Stimulated activated CD4-positive, alpha-beta T cell treated with anti-CD3 and anti-CD28 coated beads, TNF-alpha, amount 100 ng/mL, for 4 hours (primary cell): Measurements from ENCODE around the gene JARID2.

ENCODE experiments used
- DNase-seq, 3 experiments: peaks; one replicate each; pipeline ENCODE4 v3.0.0-alpha.2; 2020; ENCODE audit warnings: low read depth in 3 of 3

The JARID2 gene

GRCh38 chr6:15504581-15505350 lies 258.9 kb downstream of the JARID2 start:
- no peak for DNase-seq

DNA sequence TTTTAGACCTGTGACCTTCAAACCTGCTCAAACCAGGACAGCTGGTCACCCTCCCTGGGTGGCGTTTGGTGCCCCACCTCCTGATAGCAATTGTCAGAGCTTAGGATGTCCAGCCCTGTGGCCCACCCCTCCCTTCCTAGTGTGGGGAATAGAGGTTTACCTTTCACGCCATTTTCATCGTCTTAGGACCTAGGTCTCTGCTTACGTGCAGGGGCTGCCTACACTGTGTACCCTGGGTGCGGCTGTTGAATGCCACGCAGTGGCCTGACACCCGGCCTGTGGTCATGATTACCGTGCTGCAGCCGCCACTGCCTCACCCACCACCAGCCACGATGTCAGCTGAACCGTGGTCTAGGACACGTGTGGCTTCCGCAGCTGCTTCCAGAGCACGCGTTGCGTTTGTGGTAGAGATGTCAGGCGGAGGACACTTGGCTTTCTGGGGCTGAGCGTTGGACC lies 259.6 kb downstream of the JARID2 start:
- DNase-seq: no peak

GRCh38 chr6:15506066-15506465 lies 260.2 kb downstream of the JARID2 start:
- DNase-seq: no peak

DNA sequence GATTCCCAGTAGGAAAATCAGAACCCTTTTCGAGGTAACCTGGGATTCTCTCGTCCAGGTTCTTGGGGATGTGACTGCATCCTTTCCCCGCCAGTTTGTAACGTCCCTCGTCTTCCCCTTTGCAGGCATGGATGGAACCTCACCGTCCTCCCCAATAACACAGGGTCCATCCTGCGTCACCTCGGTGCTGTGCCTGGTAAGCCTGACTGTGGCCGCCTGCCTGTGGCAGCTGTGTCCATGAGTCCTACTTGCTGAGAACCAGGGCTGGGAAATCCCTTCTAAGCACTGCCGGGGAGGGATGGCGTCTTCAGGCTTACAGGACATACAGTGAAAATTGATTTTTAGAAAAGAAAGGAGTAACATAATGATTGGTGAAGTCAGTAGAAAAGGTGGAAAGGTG lies 261.4 kb downstream of the JARID2 start:
- no peak for DNase-seq

GRCh38 chr6:15507746-15508145 lies 261.9 kb downstream of the JARID2 start:
- DNase-seq: no peak

DNA sequence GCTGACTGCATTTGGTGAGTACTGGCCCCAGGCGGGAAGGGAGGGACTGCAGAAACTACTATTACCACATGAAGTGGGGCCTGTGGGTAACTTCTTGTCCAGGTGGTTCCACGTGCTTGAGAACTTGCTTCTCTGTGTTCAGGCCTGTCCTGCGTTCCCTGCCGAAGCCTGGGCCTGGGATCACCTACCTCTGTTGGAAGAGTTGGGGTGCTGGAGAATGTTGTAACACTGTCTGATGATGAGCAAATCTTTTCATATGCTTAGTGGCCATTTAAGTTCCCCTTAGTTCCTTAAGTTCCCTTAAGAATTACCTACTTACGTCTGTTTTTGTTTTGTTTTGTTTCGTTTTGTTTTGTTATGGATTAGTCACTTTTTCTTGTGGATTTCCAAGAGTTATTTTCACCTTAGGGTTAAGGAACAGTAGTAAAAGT lies 262.6 kb downstream of the JARID2 start:
- no peak for DNase-seq

GRCh38 chr6:15508931-15509330 lies 263.1 kb downstream of the JARID2 start:
- no peak for DNase-seq

DNA sequence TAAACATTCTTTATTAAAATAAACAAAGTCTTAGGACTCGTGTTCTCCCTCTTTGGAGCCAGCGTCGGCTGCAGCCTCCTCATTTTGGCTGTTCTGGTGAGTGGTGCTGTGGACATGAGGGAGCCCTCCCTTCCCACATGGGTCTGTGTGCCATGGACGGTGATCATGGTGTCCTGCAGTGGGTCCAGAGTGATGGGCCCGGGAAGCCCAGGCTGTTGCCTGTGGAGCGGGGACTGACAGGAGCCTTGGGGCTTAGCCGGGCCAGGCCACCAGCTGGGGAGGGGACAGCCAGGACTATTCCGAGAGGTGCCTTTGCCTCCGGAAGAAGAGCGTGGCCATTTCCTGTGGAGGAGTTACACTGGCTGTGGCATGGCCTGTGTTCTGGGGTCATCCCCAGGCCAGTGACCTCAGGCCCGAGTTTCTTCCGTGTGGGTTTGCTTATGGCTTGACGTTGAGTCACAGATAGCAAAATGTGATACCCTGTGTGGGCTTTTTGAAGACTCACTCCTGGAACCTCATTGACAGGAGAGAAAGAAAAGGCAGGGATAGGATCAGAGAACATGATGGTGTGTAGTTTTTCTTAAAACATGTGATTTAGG lies 263.6 kb downstream of the JARID2 start:
- DNase-seq: no peak

- DNase-seq: no peak
Observed at GRCh38 chr6:15510121-15510520, 264.3 kb downstream of the JARID2 start.

- DNase-seq: no peak
Observed at GRCh38 chr6:15510536-15511247, 264.8 kb downstream of the JARID2 start.

GRCh38 chr6:15511248-15512125 lies 265.6 kb downstream of the JARID2 start:
- no peak for DNase-seq

DNA sequence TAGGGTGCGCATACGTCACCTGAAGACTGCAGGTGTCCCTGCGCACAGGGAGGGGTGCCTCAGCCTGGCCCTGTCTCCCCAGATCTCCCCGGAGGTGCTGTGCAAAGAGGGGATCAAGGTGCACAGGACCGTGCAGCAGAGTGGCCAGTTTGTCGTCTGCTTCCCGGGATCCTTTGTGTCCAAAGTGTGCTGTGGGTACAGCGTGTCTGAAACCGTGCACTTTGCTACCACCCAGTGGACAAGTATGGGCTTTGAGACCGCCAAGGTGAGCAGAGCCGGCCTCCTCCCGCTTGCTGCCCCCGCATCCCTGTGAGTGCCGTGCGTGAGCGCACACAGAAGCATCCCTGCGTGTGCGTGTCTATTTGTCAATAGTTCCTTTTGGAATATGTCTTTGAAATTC lies 266.3 kb downstream of the JARID2 start:
- DNase-seq: no peak

- no peak for DNase-seq
Observed at GRCh38 chr6:15512721-15513120, 266.9 kb downstream of the JARID2 start.

DNA sequence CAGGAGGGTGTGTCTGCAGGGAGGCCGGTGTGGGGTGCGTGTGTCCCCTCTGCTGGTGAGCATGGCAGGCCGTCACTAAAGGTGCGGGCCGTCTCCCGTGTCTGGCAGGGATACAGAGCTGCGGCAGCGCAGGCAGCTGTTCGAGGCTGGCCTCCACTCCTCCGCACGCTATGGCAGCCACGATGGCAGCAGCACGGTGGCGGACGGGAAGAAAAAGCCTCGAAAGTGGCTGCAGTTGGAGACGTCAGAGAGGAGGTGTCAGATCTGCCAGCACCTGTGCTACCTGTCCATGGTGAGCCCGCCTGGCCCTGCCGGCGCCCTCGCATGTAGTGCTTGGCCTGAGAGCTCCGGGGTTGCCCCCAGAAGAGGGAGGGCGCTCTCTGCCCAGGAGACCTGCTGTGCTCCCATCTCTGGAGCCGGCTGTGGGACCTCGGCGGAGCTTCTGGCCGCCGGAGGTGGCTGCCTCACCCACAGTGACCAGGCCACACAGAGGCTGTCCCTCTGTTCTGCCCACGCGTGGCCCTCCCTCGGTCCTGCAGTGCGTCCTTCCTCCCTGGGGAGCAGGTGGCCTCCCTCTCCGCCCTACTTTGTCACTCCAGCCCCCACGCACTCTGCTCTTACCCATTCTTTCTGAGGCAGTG lies 267.4 kb downstream of the JARID2 start:
- DNase-seq: no peak

DNA sequence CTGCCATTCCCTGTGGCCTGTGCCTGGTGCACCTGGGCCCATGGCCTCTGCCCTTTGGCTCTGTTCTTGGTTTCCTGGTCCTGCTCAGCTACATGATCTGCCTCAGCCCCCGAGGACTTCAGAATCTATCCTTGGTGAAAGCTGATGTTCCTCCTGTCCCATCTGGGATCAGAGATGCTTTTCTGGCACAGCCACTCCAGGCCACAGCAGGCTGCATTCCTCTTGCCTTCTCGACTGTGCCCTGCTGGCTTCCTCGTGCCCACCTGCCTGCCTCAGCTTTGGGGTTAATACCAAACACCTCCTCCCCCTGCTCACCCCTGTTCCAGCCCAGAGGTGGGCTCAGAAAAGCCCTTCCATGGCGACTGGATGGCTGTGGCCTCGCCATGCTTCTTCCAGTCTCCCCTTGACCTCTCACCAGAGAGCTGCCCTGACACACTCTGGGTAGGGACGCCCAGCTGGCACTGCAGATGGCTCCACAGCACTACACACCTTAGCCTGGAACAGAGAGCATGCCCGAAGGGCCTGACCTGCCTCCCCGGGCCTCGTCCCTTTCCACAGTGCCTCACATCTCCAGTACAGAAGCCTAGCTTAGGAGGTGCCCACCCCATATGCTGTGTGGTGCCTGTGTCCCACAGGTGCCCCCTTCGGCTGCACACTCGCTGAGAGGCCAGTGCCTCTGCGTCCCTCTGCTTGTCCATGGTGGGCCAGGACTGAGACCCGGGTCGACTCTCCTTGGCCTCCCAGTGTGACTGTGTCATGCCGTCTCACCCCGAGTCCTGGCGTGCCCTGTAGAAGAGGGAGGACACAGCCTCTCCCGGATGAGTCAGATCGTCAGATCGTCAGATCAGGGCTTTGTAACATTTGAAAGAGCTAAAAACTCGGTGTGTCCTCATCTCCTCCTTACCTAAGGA lies 268.2 kb downstream of the JARID2 start:
- DNase-seq: no peak

- DNase-seq: no peak
Observed at GRCh38 chr6:15515226-15515625, 269.4 kb downstream of the JARID2 start.

GRCh38 chr6:15515660-15516375 lies 269.9 kb downstream of the JARID2 start:
- no peak for DNase-seq

- DNase-seq: no peak
Observed at GRCh38 chr6:15516378-15516777, 270.5 kb downstream of the JARID2 start.

DNA sequence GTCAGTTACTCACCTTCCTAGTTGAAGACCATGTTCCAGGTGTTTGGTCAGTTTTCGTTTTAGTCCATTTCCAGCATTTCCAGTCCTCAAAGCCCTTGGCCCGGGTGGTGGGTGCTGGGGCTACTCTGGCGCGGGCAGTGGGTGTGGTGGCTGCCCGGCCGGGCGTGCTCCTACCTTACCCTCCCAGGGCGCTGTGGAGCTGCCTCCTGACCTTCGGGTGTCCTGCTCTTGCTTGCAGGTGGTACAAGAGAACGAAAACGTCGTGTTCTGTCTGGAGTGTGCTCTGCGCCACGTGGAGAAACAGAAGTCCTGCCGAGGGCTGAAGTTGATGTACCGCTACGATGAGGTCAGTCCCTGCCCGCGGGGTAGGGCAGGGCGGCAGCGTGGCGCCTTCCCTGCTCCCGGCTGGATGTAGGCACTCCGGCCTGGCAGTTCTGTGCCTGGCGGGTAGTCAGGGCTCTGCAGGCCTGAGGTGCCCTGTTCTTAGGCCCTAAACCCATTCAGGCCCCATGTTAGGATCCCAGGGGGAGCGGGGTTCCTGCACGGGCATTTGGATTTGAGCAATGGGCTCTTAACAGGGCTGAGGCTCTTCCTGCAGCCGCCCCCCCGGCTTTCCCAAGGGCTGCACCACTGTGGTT lies 271.2 kb downstream of the JARID2 start:
- DNase-seq: no peak
